GM18526 (cell line): Measurements from ENCODE around the gene PLPP4.

ENCODE experiments used
- POLR2A ChIP-seq: IDR thresholded peaks from 3 replicates; pipeline ENCODE4 v1.6.1; 2011; ENCODE audit not compliant: insufficient read length; ENCODE audit errors: extremely low read depth

Gene PLPP4

DNA sequence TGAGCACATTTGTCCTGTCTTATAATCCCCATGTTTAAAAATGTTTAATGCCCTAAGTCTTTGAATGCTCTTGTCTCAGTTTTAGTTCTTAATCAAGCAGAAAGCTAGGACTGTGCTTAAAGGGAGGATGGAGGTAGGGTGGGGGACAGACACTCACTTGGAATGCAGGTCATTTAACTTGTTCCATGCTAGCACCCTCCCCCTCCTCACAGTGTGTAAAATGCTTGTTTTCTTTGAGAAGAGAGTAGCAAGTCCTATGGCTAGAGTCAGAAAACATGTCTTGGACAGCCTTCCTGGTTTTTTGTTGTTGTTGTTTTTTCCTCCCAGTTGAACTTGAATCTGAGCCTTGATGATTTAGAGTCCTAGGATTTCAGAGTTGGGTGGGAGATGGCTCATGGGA, 114.2 kb downstream of the PLPP4 start:
- no peak for TF ChIP-seq POLR2A

DNA sequence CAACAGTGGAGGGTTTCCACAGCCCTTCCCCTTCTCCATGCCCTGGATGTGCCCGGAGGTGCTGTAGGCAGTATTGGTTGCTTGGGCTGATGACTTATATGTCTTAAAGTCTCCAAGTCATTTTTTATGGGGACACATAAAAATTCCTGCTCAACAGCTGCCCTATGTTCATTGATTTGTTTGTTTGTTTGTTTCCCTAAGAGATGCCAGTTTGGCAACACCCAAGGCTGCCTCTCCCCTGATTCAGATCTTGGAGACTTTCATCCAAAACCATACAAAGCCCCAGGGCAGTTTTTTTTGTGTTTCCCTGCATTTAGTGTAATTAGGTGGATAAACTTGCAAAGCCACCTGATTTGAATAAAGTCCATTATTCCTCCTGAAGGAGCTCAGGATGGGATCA, 115.3 kb downstream of the PLPP4 start:
- no peak for TF ChIP-seq POLR2A

DNA sequence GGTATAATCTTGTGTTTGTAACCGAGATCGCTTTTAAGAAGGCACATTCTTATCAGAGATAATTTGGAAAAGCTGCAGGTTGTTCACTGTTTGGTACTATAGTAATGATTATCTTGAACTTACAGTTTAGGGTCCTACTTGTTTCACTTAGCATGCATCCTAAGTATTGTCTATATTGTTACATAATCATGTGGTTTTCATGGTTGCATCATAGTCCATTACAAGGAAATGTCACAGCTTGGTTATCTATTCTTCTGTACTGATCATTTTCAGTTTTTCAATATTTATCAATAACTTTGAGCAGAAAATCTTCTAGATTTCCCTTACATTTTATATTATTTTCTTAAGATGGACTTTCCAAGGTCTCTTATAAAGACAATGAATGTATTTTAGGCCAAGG, 116.3 kb downstream of the PLPP4 start:
- TF ChIP-seq POLR2A, result no peak

DNA sequence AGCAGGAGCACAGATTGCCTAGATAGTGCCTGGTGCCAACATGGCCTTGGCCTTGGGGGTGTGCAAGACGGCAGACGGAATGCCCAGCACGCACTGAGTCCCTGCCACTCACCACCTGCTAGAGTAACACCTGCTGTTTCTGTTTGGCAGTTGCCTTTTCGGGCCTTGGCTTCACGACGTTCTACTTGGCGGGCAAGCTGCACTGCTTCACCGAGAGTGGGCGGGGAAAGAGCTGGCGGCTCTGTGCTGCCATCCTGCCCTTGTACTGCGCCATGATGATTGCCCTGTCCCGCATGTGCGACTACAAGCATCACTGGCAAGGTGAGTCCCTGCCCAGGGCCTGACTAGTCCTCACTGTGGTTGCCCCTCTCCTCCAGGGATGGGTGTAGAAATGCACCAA, 118.0 kb downstream of the PLPP4 start:
- no peak for TF ChIP-seq POLR2A

DNA sequence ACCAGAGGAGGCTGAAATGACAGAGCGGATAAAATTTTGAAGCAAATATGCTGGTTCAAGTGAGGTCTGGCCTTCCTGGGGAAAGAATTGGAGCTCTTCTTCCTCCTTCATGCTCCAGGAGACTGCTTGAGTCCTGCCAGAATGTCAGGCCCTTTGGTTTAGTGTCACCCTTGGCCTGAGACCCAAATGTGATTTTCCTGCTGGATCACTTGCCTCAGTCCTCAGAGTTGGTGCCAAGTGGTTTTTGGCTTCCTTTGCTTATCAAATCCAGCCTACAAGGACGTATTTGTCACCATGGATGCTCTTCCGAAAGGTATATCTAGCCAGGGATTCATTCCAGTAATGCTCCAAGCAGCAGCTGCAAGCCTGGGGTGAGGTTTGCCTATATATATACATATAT, 118.4 kb downstream of the PLPP4 start:
- TF ChIP-seq POLR2A, result no peak

DNA sequence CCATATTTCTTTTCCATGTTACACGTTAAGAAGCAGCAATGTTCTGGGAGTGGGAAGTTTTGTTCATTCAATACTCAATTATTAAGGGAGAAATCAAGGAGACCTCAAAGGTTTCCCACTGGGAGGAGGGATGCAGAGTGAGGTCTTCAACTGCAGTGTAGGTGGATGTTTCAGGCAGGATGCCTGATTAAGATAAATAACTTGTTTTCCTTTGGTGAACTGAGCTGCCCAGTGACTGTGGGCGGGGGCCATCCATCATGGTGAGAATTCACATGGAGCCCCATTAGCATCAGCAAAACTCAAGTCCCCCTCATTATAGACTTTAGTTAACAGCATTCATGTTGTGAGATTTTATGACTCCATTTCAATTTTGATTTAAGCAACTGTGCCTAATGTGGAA, 121.1 kb downstream of the PLPP4 start:
- TF ChIP-seq POLR2A, result no peak

DNA sequence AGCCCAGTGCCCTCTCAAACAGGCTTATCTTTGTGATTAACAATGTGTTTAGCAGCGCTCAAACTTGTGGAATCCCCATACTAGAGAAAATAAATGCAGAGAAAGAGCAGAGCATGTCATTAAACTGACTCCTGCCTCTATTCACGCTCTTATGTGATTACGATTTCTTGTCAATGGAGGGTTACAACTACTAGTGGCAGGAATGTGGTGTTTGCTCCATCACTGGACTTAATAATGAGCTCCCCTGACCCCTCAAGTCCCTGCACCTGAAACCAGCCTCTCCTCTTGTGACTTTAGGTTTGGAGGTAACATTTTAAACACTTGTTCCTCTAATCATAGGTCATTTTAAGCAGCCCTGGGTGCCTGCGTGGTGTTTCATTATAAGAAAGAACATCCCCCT, 121.9 kb downstream of the PLPP4 start:
- TF ChIP-seq POLR2A, result no peak

DNA sequence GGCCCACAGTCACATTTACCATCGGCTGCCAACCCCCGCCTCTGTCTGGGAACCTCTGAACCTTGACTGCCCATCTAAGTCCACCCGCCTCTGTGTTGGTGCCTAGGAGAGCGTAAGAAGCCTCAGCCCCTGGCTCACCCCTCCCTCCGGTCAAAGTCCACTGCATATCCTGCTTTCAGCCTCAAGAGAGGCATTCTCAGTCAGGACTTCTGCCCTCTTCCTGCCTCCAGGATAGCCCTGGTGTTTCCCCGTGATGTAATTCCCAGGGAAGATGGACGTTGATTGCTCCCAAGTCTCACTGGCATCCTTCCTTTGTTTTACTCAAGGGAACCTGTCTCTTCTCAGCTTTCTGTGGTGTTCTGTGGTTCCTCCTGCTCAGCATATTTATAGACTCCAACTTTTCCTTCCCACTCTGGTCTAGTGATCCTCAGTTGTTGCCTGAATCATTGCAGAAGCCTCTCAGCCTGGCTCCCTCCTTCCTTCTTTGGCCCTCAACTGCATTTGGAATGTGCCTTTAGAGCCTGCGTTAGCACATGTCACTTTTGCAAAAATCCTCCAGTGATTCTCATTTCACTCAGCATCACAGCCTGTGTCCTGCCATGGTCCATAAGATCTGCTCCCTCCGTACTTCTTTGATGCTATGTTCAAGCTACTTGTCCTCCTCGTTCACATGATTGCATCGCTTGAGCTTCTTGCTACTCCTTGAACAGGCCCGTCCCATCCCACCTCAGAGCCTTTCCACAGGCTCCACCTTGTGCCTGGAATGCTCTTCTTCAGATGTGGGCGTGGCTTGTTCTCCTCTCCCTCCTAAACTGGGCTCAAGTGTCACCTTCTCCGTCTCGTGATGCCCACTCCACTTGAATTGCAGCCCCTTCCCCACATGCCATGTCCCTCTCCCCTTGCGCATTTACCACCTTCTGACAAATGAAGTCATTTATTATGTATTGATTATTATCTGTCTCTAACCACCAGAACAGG, 124.2 kb downstream of the PLPP4 start:
- no peak for TF ChIP-seq POLR2A

DNA sequence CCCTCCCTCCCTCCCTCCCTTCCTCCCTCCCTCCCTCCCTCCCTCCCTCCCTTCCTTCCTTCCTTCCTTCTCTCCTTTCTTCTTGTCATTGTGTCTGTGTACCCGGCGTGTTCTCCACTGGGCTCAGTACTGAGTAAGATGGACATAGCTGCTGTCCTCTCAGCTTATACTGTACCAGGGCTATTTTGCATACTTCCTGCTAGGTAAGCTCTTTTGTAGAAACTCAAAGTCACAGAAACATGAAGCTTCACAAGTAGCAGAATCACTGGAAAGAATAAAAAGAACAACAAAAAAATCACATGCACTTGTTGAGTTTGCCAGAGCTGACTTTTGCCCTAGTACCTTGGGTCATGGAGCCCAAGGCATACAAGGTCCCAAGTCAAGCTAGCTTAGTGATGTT, 125.7 kb downstream of the PLPP4 start:
- TF ChIP-seq POLR2A, result no peak

DNA sequence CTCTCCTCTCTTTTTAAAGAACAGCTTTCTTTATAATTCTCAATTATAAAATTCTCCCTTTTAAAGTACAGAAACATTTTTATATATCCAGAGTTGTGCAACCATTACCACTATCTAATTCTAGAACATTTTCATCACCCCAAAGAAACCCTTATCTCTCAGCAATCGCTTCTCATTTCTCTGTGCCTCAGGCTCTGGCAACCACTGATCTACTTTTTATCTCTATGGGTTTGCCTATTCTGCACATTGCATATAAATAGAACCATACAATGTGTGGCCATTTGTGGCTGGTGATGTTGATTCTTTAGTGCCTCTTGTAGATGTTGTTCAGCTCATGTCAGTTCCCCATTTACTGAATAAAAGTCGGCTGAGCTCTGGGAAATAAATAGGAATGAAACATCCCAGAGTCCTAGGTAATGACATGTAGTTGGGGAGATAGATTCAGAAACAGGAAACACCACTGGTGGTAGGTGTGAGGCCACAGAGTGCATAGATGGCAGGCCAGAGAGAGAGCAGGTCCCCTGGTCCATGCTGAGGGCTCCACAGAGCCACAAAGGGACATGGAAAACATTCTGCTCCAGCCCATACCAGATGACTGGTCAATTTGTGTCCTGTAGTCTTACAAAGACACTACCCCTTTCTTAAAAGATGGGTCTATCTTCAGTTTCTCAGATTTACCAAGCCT, 126.5 kb downstream of the PLPP4 start:
- TF ChIP-seq POLR2A, result no peak

DNA sequence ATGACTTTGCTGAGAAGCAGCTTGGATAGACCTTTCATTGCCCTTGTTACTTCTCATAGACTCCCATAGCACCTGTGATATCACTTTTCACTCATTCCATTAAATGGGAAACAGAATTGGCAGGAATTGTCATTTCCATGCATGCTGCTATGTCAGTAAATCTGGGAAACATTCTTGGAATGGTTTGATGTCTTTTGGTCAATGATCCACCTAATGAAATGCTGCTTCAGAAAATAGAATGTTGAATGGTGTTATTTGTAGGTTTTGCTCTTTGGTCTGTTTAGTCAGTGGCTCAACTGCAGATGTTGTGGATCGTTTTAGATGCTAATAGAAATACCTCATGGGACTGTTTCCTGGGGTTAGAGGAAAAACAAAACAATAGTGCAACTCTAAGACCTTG, 127.8 kb downstream of the PLPP4 start:
- no peak for TF ChIP-seq POLR2A

DNA sequence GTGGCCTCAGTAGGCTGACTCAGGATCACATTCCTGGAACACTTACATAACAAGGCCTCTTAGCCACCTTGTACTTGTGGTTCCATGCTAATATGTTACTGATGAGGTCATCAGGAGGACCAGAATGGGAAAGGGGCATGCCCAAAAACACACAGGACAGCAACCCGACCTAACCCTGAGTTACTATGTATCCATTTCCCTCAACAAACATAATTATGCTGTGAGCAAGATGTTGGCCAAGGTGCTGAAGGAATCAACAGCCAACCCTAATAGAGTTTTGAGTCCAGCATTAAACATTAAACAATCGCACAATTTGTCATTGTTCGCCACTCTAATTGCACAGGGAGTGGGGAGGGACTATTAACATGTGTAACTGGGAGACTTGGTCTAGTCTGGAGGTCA, 129.4 kb downstream of the PLPP4 start:
- no peak for TF ChIP-seq POLR2A

DNA sequence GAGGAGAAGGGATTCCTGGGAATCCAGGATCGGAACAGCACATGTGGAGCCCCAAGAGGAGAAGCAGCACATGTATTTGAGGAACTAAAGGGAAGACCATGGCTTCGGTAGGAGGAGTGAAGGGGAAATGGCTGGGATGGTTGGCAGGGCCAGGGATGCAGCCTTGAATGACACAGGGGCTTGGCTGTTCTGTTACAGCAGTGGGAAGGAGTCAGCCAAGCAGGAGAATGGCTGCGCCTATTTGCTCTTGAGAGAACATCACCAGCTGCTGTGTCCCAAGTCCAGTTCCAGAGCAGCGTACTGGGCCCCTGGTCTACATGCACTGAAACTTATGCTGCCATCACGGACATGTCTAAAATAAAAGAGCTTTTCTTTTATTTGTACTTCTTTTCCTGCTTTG, 130.0 kb downstream of the PLPP4 start:
- no peak for TF ChIP-seq POLR2A

DNA sequence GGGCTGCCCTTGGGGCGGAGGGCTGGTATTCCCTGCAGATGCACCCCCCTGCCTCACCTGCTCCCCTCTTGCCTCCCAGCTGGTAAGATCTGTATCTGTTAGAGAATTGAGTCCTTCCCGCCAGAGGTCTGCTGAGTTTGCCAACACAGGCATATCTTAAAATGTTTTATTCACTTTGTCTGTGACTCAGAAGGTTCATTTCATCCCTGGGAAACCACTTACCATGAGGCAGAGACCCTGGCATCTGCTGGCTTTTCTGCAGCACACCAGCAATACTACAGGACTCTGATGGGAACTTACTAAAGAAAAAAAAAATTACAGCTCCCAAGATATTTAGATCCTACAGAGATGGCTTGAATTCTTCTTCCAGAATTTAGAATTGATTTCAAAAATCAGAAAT, 131.3 kb downstream of the PLPP4 start:
- TF ChIP-seq POLR2A, result no peak

DNA sequence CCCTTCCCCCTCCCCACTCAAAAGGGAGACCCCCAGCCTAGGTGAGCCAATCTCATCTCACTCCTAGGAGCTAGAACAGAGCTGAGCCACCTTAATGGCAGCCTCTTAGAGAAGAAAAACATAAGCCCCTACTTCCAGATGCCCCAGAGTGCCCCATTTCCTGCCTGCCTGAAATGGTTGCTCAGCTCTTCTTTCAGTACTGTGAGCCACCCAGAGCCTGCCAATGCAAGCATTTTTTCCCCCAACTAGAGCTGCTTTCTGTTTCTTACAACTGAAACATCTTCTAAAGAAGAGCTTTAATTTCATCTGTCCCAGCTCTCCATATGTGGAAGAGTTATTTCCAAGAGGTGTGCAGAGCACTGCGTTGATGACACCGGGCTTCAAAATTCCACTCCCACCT, 136.7 kb downstream of the PLPP4 start:
- TF ChIP-seq POLR2A, result no peak

DNA sequence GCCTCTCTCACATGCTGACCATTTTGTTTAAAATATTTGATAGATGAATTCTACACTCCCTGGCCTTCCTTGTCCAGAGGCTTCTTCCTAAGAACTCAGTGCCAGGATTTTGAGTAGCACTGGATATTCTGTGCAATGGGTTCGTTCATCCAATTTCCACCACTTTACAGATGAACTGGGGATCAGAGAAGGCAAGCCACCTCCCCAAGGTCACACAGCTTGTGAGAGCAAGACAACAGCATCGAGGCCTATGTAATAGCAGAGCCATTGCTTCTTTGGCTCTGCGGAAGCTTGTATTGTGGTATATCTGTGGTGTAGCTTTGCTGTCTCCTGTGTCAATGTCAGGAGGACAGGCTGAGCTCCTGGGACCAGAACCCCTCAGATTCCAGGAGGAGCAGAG, 140.9 kb downstream of the PLPP4 start:
- TF ChIP-seq POLR2A, result no peak
